WTC11 (cell line): ENCODE measurements around the gene RPAIN. TPM values are rescaled to one million over a fixed set of nuclear protein-coding genes. Genes with fewer than 3 reads are reported as not detected.

Source experiments
- ATAC-seq: fragments of 200-7000 bp; cut with Tn5 transposase; 2 replicates; pipeline ENCODE4 v1.10.0; 2021; ENCODE audit warnings: mild to moderate bottlenecking, moderate library complexity
- CTCF ChIA-PET: fragments of 300-600 bp; sonication (Branson Sonifier 250); formaldehyde crosslinking; loops from one replicate; lab custom pipeline; 2021; ENCODE audit warnings: antibody characterized with exemption; lab: Charles Lee
- POLR2A ChIA-PET: fragments of 350-600 bp; sonication (Branson Sonifier 250); formaldehyde crosslinking; loops from one replicate; lab custom pipeline; 2021; ENCODE audit warnings: antibody characterized with exemption; lab: Charles Lee
- DNase-seq: peaks from one replicate; pipeline ENCODE4 v3.0.0; 2021; ENCODE audit warnings: low spot score
- H3K27ac Mint-ChIP-seq: 2 replicates; pipeline ENCODE4 v1.8.0; 2021; ENCODE audit warnings: mixed read lengths
- H3K27me3 Mint-ChIP-seq: 2 replicates; pipeline ENCODE4 v1.8.0; 2021; ENCODE audit warnings: low read depth, mild to moderate bottlenecking, moderate library complexity, mixed read lengths
- H3K36me3 Mint-ChIP-seq: 2 replicates; pipeline ENCODE4 v1.8.0; 2021; ENCODE audit warnings: mixed read lengths
- H3K4me1 Mint-ChIP-seq: 2 replicates; pipeline ENCODE4 v1.8.0; 2022; ENCODE audit warnings: mixed read lengths
- H3K4me3 Mint-ChIP-seq: 2 replicates; pipeline ENCODE4 v1.8.0; 2021; ENCODE audit warnings: mild to moderate bottlenecking, moderate library complexity, mixed read lengths
- H3K9me3 Mint-ChIP-seq: 2 replicates; pipeline ENCODE4 v1.8.0; 2021; ENCODE audit warnings: mixed read lengths
- AR ChIP-seq: fragments of 250-450 bp; sonication (Bioruptor Pico); IDR thresholded peaks from 2 replicates; pipeline ENCODE4 v1.9.0; 2021; ENCODE audit warnings: mild to moderate bottlenecking
- ARID4B ChIP-seq: sonication (generic); formaldehyde crosslinking; IDR thresholded peaks from 2 replicates; pipeline ENCODE4 v1.8.0; 2023; ENCODE audit warnings: missing genetic modification reagents, mild to moderate bottlenecking, borderline replicate concordance
- CREB1 ChIP-seq: sonication (generic); formaldehyde crosslinking; IDR thresholded peaks from 2 replicates; pipeline ENCODE4 v1.8.0; 2023; ENCODE audit warnings: mild to moderate bottlenecking, missing genetic modification reagents
- EMX1 ChIP-seq: fragments of 250-450 bp; sonication (Bioruptor Pico); IDR thresholded peaks from 2 replicates; pipeline ENCODE4 v1.8.0; 2021; ENCODE audit warnings: mild to moderate bottlenecking
- FOXK1 ChIP-seq: sonication (generic); formaldehyde crosslinking; IDR thresholded peaks from 2 replicates; pipeline ENCODE4 v1.8.0; 2022; ENCODE audit warnings: mild to moderate bottlenecking, moderate library complexity, missing genetic modification reagents
- GABPB1 ChIP-seq: sonication (generic); formaldehyde crosslinking; IDR thresholded peaks from 2 replicates; pipeline ENCODE4 v1.8.1; 2023; ENCODE audit warnings: mild to moderate bottlenecking, missing genetic modification reagents
- HMGA2 ChIP-seq: fragments of 250-450 bp; sonication (Bioruptor Pico); IDR thresholded peaks from 2 replicates; pipeline ENCODE4 v1.4.0; 2021; ENCODE audit warnings: mild to moderate bottlenecking, moderate library complexity
- IRF1 ChIP-seq: sonication (generic); formaldehyde crosslinking; IDR thresholded peaks from 2 replicates; pipeline ENCODE4 v1.8.0; 2023; ENCODE audit warnings: missing genetic modification reagents
- OVOL2 ChIP-seq: fragments of 250-450 bp; sonication (Bioruptor Pico); IDR thresholded peaks from 2 replicates; pipeline ENCODE4 v1.9.0; 2021; ENCODE audit warnings: mild to moderate bottlenecking, borderline replicate concordance
- RELA ChIP-seq: sonication (generic); formaldehyde crosslinking; IDR thresholded peaks from 2 replicates; pipeline ENCODE4 v1.8.1; 2022; ENCODE audit warnings: missing genetic modification reagents, mild to moderate bottlenecking, borderline replicate concordance
- SMAD4 ChIP-seq: sonication (generic); formaldehyde crosslinking; IDR thresholded peaks from 2 replicates; pipeline ENCODE4 v1.8.0; 2022; ENCODE audit warnings: mild to moderate bottlenecking, missing genetic modification reagents
- ZNF219 ChIP-seq: sonication (generic); formaldehyde crosslinking; IDR thresholded peaks from 2 replicates; pipeline ENCODE4 v1.8.0; 2023; ENCODE audit warnings: missing genetic modification reagents, mild to moderate bottlenecking, borderline replicate concordance
- ZNF416 ChIP-seq: fragments of 250-450 bp; sonication (Bioruptor Pico); IDR thresholded peaks from 2 replicates; pipeline ENCODE4 v1.9.0; 2021; ENCODE audit warnings: mild to moderate bottlenecking, inconsistent platforms
- ZNF425 ChIP-seq: fragments of 250-450 bp; sonication (Bioruptor Pico); conservative IDR thresholded peaks from 2 replicates; pipeline ENCODE4 v1.9.0; 2021; ENCODE audit warnings: mild to moderate bottlenecking
- total RNA-seq: library from RNA; stranded (reverse); gene quantifications from 3 replicates; pipeline ENCODE4 v1.2.3, GENCODE V29; 2021
- TF ChIP-seq, protein P1 (sequence below): sonication (generic); formaldehyde crosslinking; conservative IDR thresholded peaks from 2 replicates; pipeline ENCODE4 v1.8.1; 2023; ENCODE audit warnings: mild to moderate bottlenecking, low read depth, missing genetic modification reagents, moderate library complexity

RPAIN gene
- total RNA-seq, 1 experiment from 2014 or later: 67.8 TPM

GRCh38 chr17:5416901-5417300 is 3.1 kb upstream of the RPAIN start:
- POLR2A ChIA-PET: no interaction called here
- H3K27ac Mint-ChIP-seq: no peak overlapping the region
- no peak for ATAC-seq
- CTCF ChIA-PET: interaction anchor here (2.4 kb wide), 1 partner anchor 22 kb away, joined by 14 read pairs; the partner anchor contains the start of gene C1QBP
- H3K4me3 Mint-ChIP-seq: peak overlapping the region; percentile 47
- TF ChIP-seq RELA (CRISPR knock-in tag) (no peak), GABPB1 (CRISPR knock-in tag) (no peak), ZNF416 (CRISPR knock-in tag) (no peak), ZNF425 (CRISPR knock-in tag) (no peak), FOXK1 (CRISPR knock-in tag) (no peak), IRF1 (CRISPR knock-in tag) (no peak), CREB1 (CRISPR knock-in tag) (no peak), HMGA2 (CRISPR knock-in tag) (no peak), ZNF219 (no peak), ARID4B (no peak), OVOL2 (CRISPR knock-in tag) (no peak), AR (CRISPR knock-in tag) (no peak), EMX1 (CRISPR knock-in tag) (no peak), SMAD4 (CRISPR knock-in tag) (no peak)
- TF ChIP-seq, protein P1, sequence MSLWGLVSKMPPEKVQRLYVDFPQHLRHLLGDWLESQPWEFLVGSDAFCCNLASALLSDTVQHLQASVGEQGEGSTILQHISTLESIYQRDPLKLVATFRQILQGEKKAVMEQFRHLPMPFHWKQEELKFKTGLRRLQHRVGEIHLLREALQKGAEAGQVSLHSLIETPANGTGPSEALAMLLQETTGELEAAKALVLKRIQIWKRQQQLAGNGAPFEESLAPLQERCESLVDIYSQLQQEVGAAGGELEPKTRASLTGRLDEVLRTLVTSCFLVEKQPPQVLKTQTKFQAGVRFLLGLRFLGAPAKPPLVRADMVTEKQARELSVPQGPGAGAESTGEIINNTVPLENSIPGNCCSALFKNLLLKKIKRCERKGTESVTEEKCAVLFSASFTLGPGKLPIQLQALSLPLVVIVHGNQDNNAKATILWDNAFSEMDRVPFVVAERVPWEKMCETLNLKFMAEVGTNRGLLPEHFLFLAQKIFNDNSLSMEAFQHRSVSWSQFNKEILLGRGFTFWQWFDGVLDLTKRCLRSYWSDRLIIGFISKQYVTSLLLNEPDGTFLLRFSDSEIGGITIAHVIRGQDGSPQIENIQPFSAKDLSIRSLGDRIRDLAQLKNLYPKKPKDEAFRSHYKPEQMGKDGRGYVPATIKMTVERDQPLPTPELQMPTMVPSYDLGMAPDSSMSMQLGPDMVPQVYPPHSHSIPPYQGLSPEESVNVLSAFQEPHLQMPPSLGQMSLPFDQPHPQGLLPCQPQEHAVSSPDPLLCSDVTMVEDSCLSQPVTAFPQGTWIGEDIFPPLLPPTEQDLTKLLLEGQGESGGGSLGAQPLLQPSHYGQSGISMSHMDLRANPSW (CRISPR knock-in tag): no peak
- H3K27me3 Mint-ChIP-seq: no peaks in the 10 kb centered on the region
- H3K36me3 Mint-ChIP-seq: peaks cover 34% of the 10 kb centered on the region
- no peak for DNase-seq
- no peaks in the 10 kb centered on the region for H3K9me3 Mint-ChIP-seq
- H3K4me1 Mint-ChIP-seq: peaks cover 11% of the 10 kb centered on the region
